ENCODE data around the gene BRPF1. TPM values are rescaled to one million over a fixed set of nuclear protein-coding genes. Genes with fewer than 3 reads are reported as not detected.
A peak's percentile ranks its signal among the peaks of the same experiment; 100 is the strongest.

Gene BRPF1
- polyA plus RNA-seq, 1 donor from 2014 or later: 14.2 TPM

DNA sequence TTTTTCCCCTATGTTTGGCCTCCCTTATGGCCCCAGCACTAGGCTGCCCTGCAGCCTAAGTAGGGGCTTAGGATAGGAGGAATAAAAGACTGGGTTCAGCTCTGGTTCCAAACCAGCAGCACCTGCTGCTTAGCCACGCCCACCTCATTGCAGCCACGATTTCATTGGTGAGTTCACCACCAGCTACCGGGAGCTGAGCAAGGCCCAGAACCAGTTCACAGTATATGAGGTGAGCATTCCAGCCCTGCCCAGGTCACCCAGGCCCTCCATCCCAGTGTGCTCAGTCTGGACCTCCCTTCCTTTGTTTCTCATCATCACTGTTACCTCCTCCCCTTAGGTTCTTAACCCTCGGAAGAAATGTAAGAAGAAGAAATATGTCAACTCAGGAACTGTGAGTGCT is 16.4 kb upstream of the BRPF1 start:
- peaks cover 0 to 2% (median under 1%) of the 10 kb centered on the region in 3 donors for H3K4me1 Mint-ChIP-seq
- H3K4me3 Mint-ChIP-seq: no peak overlapping the region
- H3K27me3 Mint-ChIP-seq: peaks cover 9% of the 10 kb centered on the region
- H3K36me3 Mint-ChIP-seq: no peaks in the 10 kb centered on the region
- H3K27ac Mint-ChIP-seq: no peak overlapping the region
- H3K9me3 Mint-ChIP-seq: no peaks in the 10 kb centered on the region

DNA sequence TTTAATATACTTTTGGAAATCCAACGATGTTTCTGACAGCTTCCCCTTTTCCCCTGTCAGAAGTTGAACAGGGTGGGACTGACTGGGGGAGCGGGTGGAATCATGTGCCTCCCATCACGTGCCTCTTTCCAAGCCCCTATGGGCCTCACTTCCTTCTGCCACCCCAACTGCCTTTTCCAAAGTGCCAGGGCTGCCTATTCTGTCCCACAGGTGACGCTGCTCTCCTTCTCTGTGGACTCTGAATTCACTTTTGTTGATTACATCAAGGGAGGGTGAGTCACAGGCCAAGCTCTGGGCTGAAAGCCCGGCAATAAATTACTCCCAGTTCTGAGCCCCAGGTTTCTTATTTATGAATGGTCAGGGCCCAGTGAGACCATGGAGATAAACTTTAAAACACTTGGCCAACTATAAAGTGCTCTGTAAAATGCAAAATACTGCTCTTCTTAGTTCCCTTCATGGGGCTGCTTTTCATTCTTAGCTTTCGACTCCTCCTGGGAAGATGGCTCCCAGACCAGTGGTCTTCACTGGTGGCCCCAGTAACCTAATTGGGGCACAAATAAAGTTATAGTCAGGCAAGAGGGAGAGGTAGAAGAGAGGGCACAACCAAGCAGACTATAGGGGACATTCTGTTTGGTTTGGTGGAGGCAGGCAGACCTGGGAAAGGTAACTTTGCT is 15.6 kb upstream of the BRPF1 start:
- H3K27me3 Mint-ChIP-seq: peaks cover 6% of the 10 kb centered on the region
- H3K27ac Mint-ChIP-seq: no peak overlapping the region
- H3K4me1 Mint-ChIP-seq: peaks cover 0 to 6% (median 2%) of the 10 kb centered on the region in 3 donors
- no peaks in the 10 kb centered on the region for H3K36me3 Mint-ChIP-seq
- H3K9me3 Mint-ChIP-seq: no peaks in the 10 kb centered on the region
- H3K4me3 Mint-ChIP-seq: no peak overlapping the region

DNA sequence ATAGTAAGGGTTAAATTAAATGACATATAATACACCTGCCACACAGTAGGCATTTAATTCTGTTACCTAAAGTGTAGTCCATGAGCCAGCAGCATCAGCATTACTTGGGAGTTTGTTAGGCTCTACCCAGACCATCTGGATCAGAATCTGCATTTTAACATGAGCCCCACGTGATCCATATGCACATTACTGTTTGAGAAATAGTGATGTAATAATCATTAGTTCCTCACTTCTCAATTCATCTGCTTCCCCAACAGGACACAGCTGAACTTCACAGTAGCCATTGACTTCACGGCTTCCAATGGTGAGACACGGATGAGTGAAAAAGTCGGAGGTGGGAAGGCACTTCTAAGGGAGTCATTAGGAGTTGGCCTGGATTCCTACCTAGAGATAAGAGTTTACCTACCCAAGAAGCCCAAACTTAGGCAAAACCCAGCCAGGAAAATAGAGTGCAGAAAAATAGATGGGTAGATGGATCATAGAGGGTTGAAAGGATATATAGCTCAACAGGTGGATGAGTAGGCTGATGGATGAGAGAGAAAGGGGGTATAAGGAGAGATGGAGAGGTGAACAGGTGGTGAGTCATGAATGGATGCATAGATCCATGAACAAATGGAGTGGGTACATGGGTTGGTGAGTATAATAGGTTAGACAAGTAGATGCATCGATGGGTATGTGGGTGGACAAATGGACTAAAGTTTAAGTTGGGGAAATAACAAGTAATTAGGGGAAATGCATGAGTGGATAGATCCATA is 14.6 kb upstream of the BRPF1 start:
- Mint-ChIP-seq H3K9me3 (no peaks in the 10 kb centered on the region), H3K27ac (no peak overlapping the region), H3K4me3 (no peak overlapping the region)

DNA sequence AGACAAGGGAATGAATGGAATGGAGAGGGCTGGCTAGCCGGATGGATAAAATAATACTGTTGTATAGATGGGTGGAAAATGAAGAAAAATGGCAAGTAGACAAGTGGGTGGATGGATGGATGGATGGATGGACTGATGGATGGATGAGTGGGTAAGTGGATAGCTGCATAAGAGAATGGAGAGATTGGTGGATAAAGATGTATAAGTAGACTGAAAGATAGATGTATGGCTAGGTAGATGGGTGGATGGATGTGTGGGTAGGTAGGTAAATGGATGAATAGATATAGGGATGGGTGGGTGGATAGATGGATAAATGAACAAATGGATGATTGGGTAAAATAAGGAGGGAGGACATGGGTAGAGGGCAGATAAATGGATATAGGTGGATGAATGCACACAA is 14.0 kb upstream of the BRPF1 start:
- Mint-ChIP-seq H3K27ac (no peak overlapping the region), H3K4me3 (no peak overlapping the region), H3K4me1 (peaks cover 7 to 16% (median 8%) of the 10 kb centered on the region in 3 donors), H3K9me3 (no peaks in the 10 kb centered on the region), H3K27me3 (peaks cover 5% of the 10 kb centered on the region), H3K36me3 (no peaks in the 10 kb centered on the region)

More for the DNA sequence above, 14.6 kb upstream of the BRPF1 start:
- Mint-ChIP-seq H3K27me3 (peaks cover 5% of the 10 kb centered on the region), H3K4me1 (peaks cover 7 to 16% (median 8%) of the 10 kb centered on the region in 3 donors), H3K36me3 (no peaks in the 10 kb centered on the region)

DNA sequence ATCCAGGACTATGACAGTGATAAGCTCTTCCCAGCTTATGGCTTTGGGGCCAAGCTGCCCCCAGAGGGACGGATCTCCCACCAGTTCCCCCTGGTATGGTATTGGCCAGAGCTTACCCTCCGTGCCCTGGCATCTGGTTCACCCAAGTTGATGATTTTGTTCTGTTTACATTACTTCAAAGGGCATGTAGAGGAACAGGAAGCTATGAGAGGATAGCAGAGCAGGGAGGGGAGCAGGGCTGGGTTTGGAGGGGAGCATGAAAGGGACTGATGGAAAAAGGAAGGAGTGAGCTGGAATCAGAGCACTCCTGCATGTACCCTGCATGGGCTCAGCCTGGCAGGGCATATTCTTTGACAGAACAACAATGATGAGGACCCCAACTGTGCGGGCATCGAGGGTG is 13.4 kb upstream of the BRPF1 start:
- H3K27me3 Mint-ChIP-seq: peaks cover 5% of the 10 kb centered on the region
- no peaks in the 10 kb centered on the region for H3K9me3 Mint-ChIP-seq
- H3K36me3 Mint-ChIP-seq: no peaks in the 10 kb centered on the region
- H3K4me1 Mint-ChIP-seq: peaks cover 7 to 20% (median 8%) of the 10 kb centered on the region in 3 donors
- H3K27ac Mint-ChIP-seq: no peak overlapping the region
- H3K4me3 Mint-ChIP-seq: no peak overlapping the region

DNA sequence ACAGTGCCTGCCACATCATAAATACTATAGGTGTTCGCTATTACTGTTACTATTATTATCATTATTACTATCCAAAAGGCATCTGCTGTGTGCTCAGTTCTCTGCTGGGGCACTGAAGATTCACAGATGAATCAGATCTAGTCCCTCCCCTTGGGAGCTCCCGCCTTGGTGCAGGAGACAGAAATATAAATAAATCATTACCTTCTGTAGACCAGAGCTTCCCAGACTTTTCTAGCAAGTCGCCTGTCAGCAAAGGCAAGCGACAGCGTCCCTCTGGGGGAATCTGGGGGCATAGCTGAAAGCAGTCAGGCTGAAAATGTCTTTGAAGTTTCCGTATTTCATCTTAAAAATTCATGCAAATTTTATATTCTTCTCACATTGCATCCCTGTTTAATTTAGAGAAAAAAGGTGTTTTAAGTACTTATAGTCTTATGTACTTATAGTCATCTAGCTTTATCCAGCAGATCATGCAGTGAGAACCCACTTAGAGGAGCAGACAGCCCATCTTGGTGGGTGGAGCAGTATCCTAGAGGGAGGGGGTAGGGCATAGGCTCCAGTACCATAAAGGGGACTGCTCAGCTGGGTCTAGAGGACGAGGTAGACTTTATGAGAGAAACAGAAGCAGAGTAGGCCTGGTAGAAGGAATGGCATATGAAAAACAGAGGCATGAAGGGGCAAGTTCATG is 10.4 kb upstream of the BRPF1 start:
- Mint-ChIP-seq H3K4me3 (peak overlapping the region in 1 of 4 donors; percentile 49), H3K27ac (peak overlapping the region in 1 of 3 donors; percentile 44), H3K4me1 (peaks cover 6 to 20% (median 7%) of the 10 kb centered on the region in 3 donors), H3K36me3 (no peaks in the 10 kb centered on the region), H3K27me3 (peaks cover under 1% of the 10 kb centered on the region), H3K9me3 (no peaks in the 10 kb centered on the region)

DNA sequence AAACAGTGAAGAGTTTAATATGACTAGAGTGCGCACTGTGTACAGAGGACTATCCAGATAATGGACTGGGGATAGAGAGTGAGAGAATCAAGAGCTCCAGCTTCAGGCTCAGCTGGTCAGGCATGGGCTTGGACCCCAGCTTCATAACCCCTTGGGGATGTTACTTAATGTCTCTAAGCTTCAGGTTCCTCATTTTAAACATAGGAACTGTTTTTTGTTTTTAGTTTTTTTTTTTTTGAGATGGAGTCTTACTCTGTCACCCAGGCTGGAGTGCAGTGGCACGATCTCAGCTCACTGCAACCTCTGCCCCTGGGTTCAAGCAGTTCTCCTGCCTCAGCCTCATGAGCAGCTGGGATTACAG is 9.9 kb upstream of the BRPF1 start:
- Mint-ChIP-seq H3K4me1 (peaks cover 6 to 20% (median 7%) of the 10 kb centered on the region in 3 donors), H3K4me3 (peak overlapping the region in 1 of 4 donors; percentile 49), H3K27me3 (no peaks in the 10 kb centered on the region), H3K9me3 (no peaks in the 10 kb centered on the region), H3K27ac (peak overlapping the region in 1 of 3 donors; percentile 44), H3K36me3 (no peaks in the 10 kb centered on the region)

DNA sequence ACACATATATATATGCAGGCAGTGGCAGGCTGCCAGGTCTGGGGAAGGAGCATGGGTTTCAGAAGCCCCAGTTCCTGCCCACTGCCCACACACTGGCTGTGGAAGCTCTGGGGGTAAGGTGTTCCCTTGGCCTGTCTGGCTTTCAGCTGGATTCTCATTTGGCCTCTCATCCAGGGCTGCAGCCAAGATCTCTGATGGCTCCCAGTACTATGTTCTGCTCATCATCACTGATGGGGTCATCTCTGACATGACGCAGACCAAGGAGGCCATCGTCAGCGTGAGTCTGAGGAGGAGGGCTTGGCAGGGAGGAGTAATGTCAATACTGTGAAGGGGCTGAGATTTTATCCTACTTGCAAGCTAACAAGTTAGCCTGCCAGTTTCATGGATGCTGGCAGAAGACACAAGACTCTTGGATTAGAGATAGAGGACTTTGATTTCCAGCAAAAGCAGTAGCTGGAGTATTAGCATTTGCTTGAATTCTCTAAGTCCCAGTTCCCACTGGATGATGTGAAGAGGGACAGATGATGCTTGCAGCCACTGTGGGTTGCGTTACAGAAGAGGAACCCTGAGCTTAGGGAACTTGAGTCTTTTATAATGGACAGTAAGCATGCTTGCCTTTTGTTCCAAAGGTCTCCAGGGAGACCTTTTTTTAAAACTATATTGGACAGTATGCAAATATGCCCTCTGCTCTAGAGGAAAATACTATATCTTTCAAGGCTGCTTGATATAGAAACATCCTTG is 5.6 kb upstream of the BRPF1 start:
- no peaks in the 10 kb centered on the region for H3K36me3 Mint-ChIP-seq
- peak overlapping the region in 2 of 3 donors; percentile 53 to 67 for H3K27ac Mint-ChIP-seq
- no peak overlapping the region for H3K4me3 Mint-ChIP-seq
- no peaks in the 10 kb centered on the region for H3K9me3 Mint-ChIP-seq
- no peaks in the 10 kb centered on the region for H3K27me3 Mint-ChIP-seq
- peaks cover 23 to 26% (median 26%) of the 10 kb centered on the region in 3 donors for H3K4me1 Mint-ChIP-seq

DNA sequence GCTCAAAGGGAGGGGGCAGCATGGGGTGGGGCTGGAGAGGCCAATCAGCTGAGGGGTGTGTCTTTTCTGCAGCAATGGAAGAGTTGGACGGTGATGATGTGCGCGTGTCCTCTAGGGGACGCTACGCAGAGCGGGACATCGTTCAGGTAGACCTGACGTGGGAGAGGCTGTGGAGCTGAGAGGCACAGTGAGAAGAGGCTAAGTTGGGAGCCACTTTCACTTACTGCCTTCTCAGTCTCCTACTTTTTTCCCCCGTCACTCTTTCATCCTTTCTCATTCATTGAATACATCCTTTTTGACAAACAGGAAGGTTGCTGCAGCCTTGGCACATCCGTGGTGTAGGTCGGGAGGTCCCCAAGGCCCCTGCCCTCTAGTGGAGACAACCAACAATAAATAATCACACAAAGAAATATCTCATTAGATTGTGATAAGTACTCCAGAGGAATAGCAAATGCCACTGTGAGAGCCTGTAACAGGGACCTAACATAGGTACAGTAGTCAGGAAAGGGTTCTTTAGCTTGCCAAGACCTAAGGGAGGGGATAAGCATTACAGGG is 4.4 kb upstream of the BRPF1 start:
- H3K36me3 Mint-ChIP-seq: no peaks in the 10 kb centered on the region
- H3K9me3 Mint-ChIP-seq: no peaks in the 10 kb centered on the region
- peak overlapping the region; percentile 66 to 82 (median 68) for H3K4me3 Mint-ChIP-seq
- H3K27ac Mint-ChIP-seq: peak overlapping the region; percentile 59 to 85 (median 62)
- H3K27me3 Mint-ChIP-seq: no peaks in the 10 kb centered on the region
- peaks cover 17 to 21% (median 17%) of the 10 kb centered on the region in 3 donors for H3K4me1 Mint-ChIP-seq

DNA sequence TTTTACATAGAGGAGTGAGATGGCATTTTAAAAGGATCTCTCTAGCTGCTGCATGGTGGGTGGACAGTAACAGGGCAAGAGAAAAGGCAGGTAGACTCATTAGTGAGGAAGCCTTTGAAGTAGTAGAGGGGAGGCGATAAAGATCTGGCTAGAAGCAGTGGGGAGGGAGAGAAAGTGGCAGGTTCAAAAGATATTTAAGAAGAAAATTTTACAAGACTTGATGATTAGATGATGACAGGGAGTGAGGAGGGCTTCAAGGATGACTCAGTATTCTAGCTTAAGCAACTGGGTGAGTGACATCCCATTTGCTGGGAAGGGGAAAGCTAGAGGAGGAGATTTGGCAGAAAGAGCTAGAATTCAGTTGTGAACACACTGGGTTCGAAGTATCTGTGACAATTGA is 3.8 kb upstream of the BRPF1 start:
- Mint-ChIP-seq H3K36me3 (no peaks in the 10 kb centered on the region), H3K9me3 (no peaks in the 10 kb centered on the region), H3K4me1 (peaks cover 18 to 25% (median 23%) of the 10 kb centered on the region in 3 donors), H3K27ac (peak overlapping the region in 2 of 3 donors; percentile 65 to 85), H3K4me3 (peak overlapping the region in 3 of 4 donors; percentile 62 to 82 (median 70)), H3K27me3 (no peaks in the 10 kb centered on the region)

DNA sequence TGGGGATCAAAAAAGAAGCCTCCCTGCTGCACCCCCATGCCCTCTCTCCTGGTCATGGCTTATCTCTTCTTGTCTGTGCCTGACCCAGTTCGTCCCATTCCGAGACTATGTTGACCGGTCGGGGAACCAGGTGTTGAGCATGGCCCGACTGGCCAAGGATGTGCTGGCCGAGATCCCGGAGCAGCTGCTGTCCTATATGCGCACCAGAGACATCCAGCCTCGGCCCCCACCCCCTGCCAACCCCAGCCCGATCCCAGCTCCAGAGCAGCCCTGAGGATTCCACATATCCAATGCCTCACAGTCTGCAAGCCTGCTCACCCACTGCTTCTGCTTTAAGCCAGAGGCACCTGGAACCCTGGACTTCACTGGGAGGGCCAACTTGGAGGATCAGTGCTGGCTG is 2.1 kb upstream of the BRPF1 start:
- Mint-ChIP-seq H3K4me3 (peak overlapping the region in 1 of 4 donors; percentile 92), H3K9me3 (no peaks in the 10 kb centered on the region), H3K27ac (peak overlapping the region in 1 of 3 donors; percentile 94), H3K27me3 (no peaks in the 10 kb centered on the region), H3K36me3 (no peaks in the 10 kb centered on the region), H3K4me1 (peaks cover 22 to 36% (median 35%) of the 10 kb centered on the region in 3 donors)

DNA sequence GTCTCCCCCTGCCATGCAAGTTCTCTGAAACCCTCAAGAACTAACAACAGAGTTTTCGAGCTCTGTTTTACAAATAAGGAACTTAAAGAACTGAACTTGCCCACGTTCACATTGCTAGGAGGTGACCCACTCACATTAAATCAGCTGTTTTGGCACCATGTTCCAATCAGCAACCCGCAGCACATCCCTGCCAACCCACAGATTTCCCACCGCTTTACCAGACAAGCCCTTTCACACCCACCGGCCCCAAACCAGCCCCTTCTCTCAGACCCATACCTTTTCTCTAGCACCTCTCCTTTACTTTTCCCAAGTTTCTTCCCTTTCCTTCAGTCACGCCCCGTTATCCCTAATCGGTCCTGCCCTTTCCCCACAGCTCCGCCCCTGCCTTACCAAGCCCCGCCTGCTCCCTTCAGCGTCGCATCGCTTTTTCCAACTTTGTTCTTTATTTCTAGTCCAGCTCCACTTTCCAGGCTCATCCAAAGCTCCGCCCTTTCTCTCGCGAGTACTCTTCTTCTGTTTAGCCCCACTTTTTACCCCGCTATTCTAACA is 804 bp upstream of the BRPF1 start:
- H3K4me3 Mint-ChIP-seq: peak overlapping the region; percentile 92 to 99 (median 94)
- H3K4me1 Mint-ChIP-seq: peaks cover 22 to 42% (median 35%) of the 10 kb centered on the region in 3 donors
- H3K36me3 Mint-ChIP-seq: no peaks in the 10 kb centered on the region
- no peaks in the 10 kb centered on the region for H3K9me3 Mint-ChIP-seq
- H3K27me3 Mint-ChIP-seq: no peaks in the 10 kb centered on the region
- peak overlapping the region; percentile 94 to 98 (median 96) for H3K27ac Mint-ChIP-seq

DNA sequence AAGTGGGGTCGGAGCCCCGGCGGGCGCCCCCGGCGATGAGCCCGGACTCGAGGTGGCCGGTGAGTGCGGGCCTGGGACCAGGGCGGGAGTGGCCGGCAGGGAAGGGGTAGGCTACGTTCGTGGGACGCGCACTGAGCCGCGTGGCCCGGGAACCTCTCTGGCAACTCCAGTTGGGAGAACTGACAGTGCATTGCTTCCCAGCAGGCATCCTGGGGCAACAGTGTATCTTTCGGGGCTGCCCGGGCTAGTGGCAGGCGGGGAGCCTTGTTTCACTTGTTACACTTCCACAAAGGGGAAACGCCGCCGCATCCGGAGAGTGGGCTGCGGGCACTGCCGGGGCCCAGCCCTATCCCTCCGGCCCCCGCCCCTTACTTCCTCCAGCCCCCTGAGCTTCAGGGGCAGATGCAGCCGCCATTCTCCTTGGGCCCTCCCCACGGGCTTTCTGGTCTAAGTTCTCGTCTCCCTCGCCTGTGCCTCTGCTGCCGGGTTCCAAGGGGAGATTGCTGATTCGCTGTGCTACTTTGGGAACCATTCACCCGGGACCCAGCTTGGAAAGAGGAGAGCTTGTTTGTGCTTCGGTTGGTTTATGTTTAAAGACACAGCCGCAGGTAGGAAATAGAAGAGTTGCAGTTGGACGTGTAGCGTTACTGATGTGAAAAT is 675 bp downstream of the BRPF1 start:
- H3K4me1 Mint-ChIP-seq: peaks cover 23 to 43% (median 37%) of the 10 kb centered on the region in 3 donors
- H3K27me3 Mint-ChIP-seq: no peaks in the 10 kb centered on the region

DNA sequence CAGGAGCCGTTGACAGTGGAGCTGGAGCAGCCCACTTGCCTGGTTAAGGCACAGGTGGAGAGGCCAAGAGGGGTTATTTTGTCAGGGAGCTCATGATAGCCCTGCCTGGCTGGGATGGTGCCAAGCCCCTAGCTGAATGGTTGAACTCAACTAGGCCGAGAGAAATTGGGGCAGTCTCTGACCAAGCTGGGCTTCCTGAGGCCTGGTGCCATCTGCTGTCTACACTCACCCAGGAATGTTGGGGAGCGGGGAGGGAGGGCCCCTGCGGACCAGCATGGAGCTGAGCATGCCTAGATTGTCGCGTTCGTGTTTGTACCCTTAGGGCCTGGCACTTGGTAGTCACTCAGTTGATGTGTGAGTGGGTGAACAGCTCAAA is 1.2 kb downstream of the BRPF1 start:
- Mint-ChIP-seq H3K9me3 (no peaks in the 10 kb centered on the region), H3K27ac (peak overlapping the region; percentile 94 to 96 (median 94)), H3K36me3 (peaks cover 5% of the 10 kb centered on the region), H3K27me3 (no peaks in the 10 kb centered on the region), H3K4me3 (peak overlapping the region; percentile 82 to 96 (median 94)), H3K4me1 (peaks cover 20 to 37% (median 32%) of the 10 kb centered on the region in 3 donors)

More for the DNA sequence above, 675 bp downstream of the BRPF1 start:
- Mint-ChIP-seq H3K27ac (peak overlapping the region; percentile 94 to 96 (median 94)), H3K9me3 (no peaks in the 10 kb centered on the region), H3K4me3 (peak overlapping the region; percentile 82 to 96 (median 94)), H3K36me3 (peaks cover 5% of the 10 kb centered on the region)

All from IgD-negative memory B cell (primary cell).